K562 (cell line): ENCODE results near the gene SIRT7. TPM values are rescaled to one million over a fixed set of nuclear protein-coding genes. Genes with fewer than 3 reads are reported as not detected.

Experiments used
- ATF7 ChIP-seq: fragments of 450-650 bp; IDR thresholded peaks from 2 replicates; pipeline ENCODE4 v1.7.1; 2014; ENCODE audit warnings: mild to moderate bottlenecking, moderate library complexity
- CBX3 ChIP-seq, 2 experiments: IDR thresholded peaks; 1 replicate in 1 of 2; 2 replicates in 1 of 2; pipeline ENCODE4 v1.6.1; 2012; ENCODE audit warnings: inconsistent platforms in 2 of 2, low read length in 2 of 2, borderline replicate concordance in 1 of 2, control low read depth in 1 of 2
- CEBPG ChIP-seq, 3 experiments: fragments of 200-800 bp in 1 of 3; sonication (Bioruptor generic) in 1 of 3; sonication (generic) in 1 of 3; formaldehyde crosslinking in 1 of 3; IDR thresholded peaks in 2 of 3; conservative IDR thresholded peaks in 1 of 3; 2 replicates each; pipeline versions ENCODE4 v1.6.1 to v1.8.0; 2016 to 2022; ENCODE audit warnings: missing compliant biosample characterization in 2 of 3, missing genetic modification characterization in 2 of 3, mild to moderate bottlenecking in 1 of 3, missing genetic modification reagents in 1 of 3
- ERF ChIP-seq: fragments of 450-650 bp; formaldehyde crosslinking; IDR thresholded peaks from 2 replicates; pipeline ENCODE4 v1.4.0; 2020; ENCODE audit warnings: mild to moderate bottlenecking, mixed read lengths
- FOXA3 ChIP-seq, 2 experiments: fragments of 450-650 bp in 1 of 2; sonication (generic) in 1 of 2; formaldehyde crosslinking; IDR thresholded peaks in 1 of 2; conservative IDR thresholded peaks in 1 of 2; 2 replicates each; pipeline versions ENCODE4 v1.4.0 to v1.8.0; 2020 to 2022; ENCODE audit warnings: mild to moderate bottlenecking in 2 of 2, missing genetic modification reagents in 1 of 2
- JUN ChIP-seq, 2 experiments: sonication (generic) in 1 of 2; formaldehyde crosslinking in 1 of 2; IDR thresholded peaks; 2 replicates each; pipeline versions ENCODE4 v1.6.1 to v1.8.0; 2012 to 2022; ENCODE audit warnings: borderline replicate concordance in 2 of 2, mild to moderate bottlenecking in 2 of 2, improper control_type of control experiment in 1 of 2, low read depth in 1 of 2, low read length in 1 of 2, missing genetic modification reagents in 1 of 2
- MBD1 ChIP-seq: fragments of 250-450 bp; sonication (Bioruptor Pico); IDR thresholded peaks from 2 replicates; pipeline ENCODE4 v1.8.0; 2022; ENCODE audit warnings: inconsistent platforms
- NFATC3 ChIP-seq: fragments of 450-650 bp; IDR thresholded peaks from 2 replicates; pipeline ENCODE4 v1.6.1; 2017; ENCODE audit warnings: mild to moderate bottlenecking
- RBM39 ChIP-seq: fragments of 200-400 bp; formaldehyde crosslinking; optimal IDR thresholded peaks from 2 replicates; pipeline ENCODE3; 2018; ENCODE audit warnings: low read depth, low read length
- TRIM28 ChIP-seq: fragments of 450-650 bp; IDR thresholded peaks from 2 replicates; pipeline ENCODE4 v1.6.1; 2017
- TSHZ1 ChIP-seq: fragments of 250-450 bp; sonication (Bioruptor Pico); IDR thresholded peaks from 2 replicates; pipeline ENCODE4 v1.4.0; 2020; ENCODE audit warnings: mild to moderate bottlenecking, moderate library complexity
- ZNF124 ChIP-seq: sonication (generic); formaldehyde crosslinking; IDR thresholded peaks from 2 replicates; pipeline ENCODE4 v1.8.1; 2022; ENCODE audit warnings: missing genetic modification reagents
- ZNF146 ChIP-seq: IDR thresholded peaks from one replicate; pipeline ENCODE4 v1.6.1; 2018; ENCODE audit warnings: missing compliant biosample characterization; ENCODE audit not compliant: unreplicated experiment
- ZNF398 ChIP-seq: fragments of 250-450 bp; sonication (Bioruptor Pico); IDR thresholded peaks from 2 replicates; pipeline ENCODE4 v1.8.0; 2021; ENCODE audit warnings: moderate library complexity, mild to moderate bottlenecking, inconsistent platforms
- ZNF518B ChIP-seq: fragments of 250-450 bp; sonication (Bioruptor Pico); IDR thresholded peaks from 2 replicates; pipeline ENCODE4 v1.5.0; 2021; ENCODE audit warnings: mild to moderate bottlenecking, moderate library complexity
- polyA plus RNA-seq, 8 experiments: library from polyadenylated mRNA; depleted of rRNA in 4 of 8; stranded (reverse) in 5 of 8; unstranded in 3 of 8; fragments of >200 nt; fragmentation: Nextera tagmentation in 2 of 8; fragmentation: Illumina TruSeq in 1 of 8; extraction: Ambion mirVana in 2 of 8; extraction: Trizol in 1 of 8; gene quantifications; 2 replicates each; pipeline versions ENCODE4 v1.2.1 to v1.2.3, GENCODE V29; 2011 to 2014; ENCODE audit warnings: inconsistent platforms in 1 of 8, missing spikeins in 1 of 8
- total RNA-seq, 7 experiments: library from RNA; depleted of rRNA in 6 of 7; stranded (reverse); fragments of >200 nt in 6 of 7; fragmentation: Illumina TruSeq in 2 of 7; extraction: Trizol in 2 of 7; gene quantifications; 2 replicates each; pipeline versions ENCODE4 v1.2.1 to v1.2.3, GENCODE V29; 2011 to 2021; ENCODE audit warnings: low replicate concordance in 1 of 7

SIRT7 gene
- total and polyA plus RNA-seq, 9 of the 15 experiments (the other 6 are each of a cell fraction or from before 2014, with no cell fraction given): 1.6 to 54.8 (median 20.3) TPM

GRCh38 chr17:81917565-81918332 lies at the start of gene SIRT7 (continued):
- TF ChIP-seq ZNF518B (CRISPR knock-in tag) (no peak), CBX3 (IDR thresholded peaks at IDR 0.05; ENCODE audit: borderline replicate concordance in 1 of 2, low read length in 2 of 2) (no peak), MBD1 (CRISPR knock-in tag) (no peak), FOXA3 (CRISPR knock-in tag; conservative IDR thresholded peaks at IDR 0.05 in 1 of 2, IDR thresholded peaks at IDR 0.05 in 1 of 2) (no peak), ERF (CRISPR knock-in tag) (peak; percentile 76), ZNF146 (CRISPR knock-in tag) (no peak), ZNF124 (CRISPR knock-in tag) (no peak), ZNF398 (CRISPR knock-in tag) (no peak), NFATC3 (no peak), TRIM28 (no peak), CEBPG (CRISPR knock-in tag; IDR thresholded peaks at IDR 0.05) (no peak), CEBPG (tag; conservative IDR thresholded peaks at IDR 0.05 in 1 of 2, IDR thresholded peaks at IDR 0.05 in 1 of 2) (no peak), JUN (IDR thresholded peaks at IDR 0.05; ENCODE audit: borderline replicate concordance, low read depth, low read length) (no peak), JUN (CRISPR knock-in tag; IDR thresholded peaks at IDR 0.05; ENCODE audit: borderline replicate concordance) (no peak), RBM39 (no peak), ATF7 (no peak), TSHZ1 (no peak)
